NCI-H2029 treated with DMSO at 0.1 percent for 48 hours (cell line): ENCODE results near the gene DOCK9.
"Not testable (repeated sequence)": the region's sequence is repeated elsewhere in the genome, so short reads cannot be mapped to it uniquely, and the experiment has no call there.

Source experiments
- DNase-seq: peaks from one replicate; lab custom pipeline; 2025; lab: John Stamatoyannopoulos, UW

Gene DOCK9

DNA sequence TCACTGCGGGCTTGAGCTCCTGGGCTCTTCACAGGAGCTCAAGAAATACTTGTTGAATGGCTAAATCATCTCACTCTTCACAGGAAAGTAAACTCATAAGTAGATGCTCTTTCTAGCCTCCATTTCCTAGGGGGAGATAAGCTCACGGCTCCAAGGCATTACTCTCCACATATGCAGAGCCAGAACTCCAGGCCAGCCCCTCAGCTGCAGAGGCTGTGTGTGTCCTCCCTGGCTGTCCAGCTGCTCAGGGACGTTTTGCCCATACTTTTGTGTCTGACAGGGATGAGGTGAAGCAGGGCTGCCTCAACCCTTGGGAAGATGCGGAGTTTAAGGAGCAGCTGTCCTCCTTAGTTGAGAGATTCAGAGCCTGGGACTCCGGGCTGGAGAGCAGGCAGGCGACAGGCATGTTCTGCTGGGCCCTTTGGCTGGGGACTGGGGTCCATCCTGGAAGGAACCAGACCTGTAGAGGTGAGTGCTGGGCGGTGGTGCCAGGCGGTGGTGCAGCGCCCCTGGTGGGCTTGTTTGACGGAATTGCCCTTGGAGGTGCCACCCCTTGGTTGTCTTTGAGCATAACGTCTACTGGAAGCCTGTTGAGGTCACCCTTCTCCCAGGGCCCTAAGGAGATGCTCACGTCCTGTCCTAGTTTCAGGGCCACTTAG lies 204.9 kb downstream of the DOCK9 start:
- no peak for DNase-seq

DNA sequence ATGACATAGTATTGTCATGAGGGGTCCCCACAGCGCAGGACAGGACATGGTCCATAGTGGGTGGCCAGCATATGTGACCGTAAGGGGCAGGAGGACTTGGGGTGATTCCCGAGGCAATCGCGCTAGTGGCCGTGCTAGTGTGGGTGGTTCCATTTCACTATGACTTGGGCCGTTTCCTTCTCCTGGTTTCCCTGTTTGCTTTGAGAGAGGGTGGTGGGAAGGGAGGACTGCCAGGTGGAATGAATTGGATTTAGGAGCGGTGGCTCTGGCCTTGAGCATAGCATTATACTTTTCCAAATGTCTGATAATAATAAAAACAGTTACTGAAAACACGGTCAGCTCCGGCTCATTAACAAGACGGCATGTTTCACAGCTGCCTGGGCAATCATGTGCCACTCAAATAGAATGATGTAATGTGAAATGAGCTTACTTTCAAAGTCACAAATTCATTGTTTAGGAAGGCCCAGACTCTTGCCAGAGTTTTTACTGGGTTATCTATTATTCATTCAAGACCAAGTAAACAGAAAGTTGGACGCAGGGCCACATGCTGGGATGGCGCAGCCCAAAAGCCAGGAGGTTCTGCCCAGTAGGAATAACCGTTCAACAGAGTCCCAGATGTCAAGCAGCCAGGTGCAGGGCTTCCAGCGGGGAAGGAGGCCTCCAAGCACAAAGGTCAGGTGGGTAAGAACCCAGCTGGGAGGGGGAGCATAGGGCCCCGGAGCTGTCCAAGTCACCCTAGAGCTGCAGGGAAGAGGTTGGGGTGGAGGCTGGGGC lies 205.8 kb downstream of the DOCK9 start:
- DNase-seq: peak; percentile 7

DNA sequence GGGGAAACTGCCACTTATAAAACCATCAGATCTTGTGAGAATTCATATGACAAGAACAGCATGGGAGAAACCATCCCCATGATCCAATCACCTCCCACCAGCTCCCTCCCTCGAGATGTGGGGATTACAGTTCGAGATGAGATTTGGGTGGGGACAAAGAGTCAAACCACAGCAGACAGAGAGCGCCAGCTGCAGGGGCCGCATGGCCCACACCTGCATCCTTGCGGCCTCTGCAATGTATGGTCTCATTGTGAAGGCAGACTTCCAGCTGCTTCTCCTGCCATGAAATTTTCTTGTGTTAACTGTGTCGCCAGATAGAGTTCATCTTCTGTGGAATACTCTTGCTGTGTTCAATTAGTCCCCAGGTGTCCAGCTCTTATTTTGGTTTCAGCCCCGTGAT lies 208.1 kb downstream of the DOCK9 start:
- DNase-seq: no peak

DNA sequence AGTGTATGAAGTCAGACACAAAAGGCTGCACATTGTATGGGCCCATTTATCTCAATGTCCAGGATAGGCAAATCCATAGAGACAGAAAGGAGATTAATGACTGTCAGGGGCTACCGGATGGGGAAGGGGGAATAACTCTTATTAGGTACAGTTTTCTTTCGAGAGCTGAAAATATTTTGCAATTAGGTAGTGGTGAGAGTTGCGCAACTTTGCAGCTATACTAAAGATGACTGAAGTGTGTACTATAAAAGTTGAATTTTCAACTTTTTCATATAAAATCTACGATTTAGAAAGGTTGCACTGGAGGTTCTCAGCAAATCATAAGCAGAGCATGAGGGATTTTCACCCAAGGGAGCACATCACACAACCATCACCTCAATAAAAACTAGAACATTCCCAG lies 209.3 kb downstream of the DOCK9 start:
- DNase-seq: no peak

DNA sequence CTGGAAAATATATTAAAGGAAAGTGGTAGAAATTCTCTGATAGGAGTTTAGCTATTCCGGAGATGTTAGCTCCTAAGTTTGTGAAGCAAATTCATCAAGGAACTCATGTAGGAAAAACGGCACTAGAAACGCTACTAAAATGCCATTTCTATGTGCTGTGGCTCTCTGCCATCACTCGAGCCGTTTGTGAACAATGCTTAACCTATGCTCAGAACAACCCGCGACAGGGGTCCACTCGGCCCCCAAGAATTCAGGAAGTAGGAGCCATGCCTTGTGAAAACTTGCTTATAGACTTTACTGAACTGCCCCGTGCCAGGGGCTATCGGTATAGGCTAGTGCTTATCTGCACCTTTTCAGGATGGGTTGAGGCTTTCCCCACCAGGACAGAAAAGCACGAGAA lies 211.2 kb downstream of the DOCK9 start:
- no peak for DNase-seq

DNA sequence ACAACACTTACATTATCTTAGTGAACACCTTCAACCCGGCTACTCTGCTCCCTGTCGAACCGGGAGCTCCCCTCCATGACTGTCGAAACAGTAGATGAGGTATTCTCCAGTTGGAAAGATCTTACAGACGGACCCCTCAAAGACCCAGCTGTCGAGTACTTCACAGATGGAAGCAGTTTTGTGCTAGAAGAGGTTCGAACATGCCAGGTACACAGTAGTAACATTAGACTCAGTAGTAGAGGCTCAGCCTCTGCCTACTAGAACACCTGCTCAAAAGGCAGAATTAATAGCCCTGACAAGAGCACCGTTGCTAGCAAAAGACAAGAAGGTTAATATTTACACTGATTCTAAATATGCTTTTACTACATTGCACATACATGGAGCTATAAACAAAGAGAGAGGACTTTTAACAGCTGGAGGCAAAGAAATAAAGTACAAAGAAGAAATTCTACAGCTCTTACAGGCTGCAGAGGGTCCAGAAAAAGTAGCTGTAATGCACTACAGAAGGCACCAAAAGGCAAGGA lies 211.8 kb downstream of the DOCK9 start:
- DNase-seq: no peak

DNA sequence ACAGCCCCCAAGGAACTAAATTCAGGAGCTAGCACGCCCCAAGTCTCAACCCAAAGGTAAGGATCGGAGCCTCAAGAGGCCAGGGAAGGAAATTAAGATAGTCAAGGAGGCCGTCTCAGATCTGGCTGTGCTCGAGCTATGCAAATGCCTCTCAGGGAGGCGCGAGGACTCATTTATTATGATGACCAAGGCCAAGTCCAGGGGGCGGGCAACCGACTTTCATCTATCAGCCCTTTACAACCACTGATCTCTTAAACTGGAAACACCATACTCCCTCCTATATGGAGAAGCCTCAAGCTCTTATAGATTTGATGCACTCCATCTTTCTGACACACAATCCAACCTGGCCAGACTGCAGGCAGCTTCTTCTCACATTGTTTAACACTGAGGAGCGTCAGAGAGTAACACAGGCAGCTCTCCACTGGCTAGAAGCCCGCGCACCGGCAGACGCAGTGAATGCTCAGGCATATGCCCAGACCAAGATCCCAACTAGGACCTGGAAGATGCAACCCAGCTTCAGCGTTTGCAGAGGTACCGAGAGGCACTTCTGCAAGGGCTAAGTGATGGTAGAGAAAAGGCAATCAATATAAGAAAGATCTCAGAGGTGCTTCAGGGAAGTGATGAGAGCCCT lies 215.8 kb downstream of the DOCK9 start:
- DNase-seq: no peak

DNA sequence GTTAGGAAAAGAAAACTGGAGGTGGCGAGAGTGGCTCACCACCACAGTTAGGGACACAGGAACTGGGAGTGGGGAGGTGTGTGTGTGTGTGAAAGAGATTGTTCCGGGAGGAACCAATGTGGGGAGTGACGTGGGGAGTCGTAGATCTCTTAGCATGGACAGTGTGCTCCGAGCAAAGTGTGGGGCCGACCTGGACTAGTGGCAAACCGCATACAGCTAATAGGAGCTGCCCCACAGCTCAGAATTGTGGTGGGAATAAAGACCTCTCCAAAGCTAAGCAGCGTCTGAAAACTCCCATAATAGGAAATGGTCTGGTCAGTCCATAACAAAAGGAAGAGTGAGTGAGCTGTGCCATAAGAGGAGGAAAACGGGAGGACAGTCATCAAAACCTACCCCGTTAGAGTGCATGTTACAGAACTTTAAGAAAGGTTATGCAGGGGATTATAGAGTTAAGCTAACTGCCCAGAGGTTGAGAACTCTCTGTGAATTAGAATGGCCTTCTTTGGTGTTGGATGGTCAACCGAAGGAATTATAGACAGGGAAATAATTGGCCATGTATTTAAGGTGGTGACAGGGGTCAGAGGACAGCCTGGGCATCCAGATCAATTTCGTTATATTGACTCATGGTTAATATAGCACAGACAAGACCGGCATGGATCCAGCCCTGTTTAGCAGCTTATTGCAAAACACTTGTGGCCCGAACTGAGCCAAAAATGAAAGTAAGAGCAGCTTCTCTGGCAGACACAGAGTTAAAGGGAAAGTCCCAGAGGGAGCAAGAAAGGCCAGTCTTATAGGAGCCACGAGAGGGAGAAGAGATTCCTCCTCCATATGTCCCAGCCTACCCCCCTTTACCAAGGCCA lies 216.5 kb downstream of the DOCK9 start:
- no peak for DNase-seq

DNA sequence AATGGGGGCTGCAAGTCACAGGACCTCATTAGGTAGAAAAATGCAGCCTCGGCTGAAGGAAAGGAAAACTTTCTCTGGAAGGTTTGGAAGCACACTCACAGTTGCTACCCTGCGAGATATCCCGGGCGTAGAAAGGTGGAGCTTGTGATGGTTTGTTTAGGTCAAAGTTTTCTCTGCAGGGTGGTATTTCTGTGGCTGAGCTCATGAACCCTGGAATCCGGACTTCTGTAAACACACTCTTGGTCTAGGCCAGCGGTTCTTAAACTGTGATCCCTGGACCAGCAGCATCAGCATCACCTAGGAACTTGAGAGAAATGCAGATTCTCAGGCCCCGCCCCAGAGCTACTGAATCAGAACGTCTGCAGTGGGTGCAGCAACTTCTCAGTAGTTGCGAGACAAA lies 222.1 kb downstream of the DOCK9 start:
- DNase-seq: no peak

DNA sequence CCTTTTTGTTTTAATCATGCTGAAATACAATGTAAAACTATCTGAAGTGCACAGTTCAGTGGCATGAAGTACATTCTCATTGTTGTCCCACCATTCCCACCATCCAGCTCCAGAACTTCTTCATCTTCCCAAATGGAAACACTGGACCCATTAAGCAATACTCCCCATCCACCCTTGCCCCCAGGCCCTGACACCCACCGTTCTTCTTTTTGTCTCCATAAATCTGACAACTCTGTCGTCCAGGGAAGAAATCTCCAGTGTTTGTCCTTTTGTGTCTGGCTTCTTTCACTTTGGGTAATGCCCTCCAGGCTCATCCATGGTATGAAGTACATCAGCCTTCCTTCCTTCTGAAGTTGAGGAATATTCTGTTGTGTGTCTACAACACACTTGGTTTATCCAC lies 222.7 kb downstream of the DOCK9 start:
- no peak for DNase-seq

DNA sequence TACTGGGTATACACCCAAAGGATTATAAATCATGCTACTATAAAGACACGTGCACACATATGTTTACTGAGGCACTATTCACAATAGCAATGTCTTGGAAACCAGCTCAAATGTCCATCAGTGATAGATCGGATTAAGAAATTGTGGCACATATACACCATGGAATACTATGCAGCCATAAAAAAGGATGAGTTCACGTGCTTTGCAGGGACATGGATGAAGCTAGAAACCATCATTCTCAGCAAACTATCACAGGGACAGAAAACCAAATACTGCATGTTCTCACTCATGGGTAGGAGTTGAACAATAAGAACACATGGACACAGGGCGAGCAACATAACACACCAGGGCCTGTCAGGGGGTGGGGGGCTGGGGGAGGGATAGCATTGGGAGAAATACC lies 223.4 kb downstream of the DOCK9 start:
- DNase-seq: not testable (repeated sequence)

DNA sequence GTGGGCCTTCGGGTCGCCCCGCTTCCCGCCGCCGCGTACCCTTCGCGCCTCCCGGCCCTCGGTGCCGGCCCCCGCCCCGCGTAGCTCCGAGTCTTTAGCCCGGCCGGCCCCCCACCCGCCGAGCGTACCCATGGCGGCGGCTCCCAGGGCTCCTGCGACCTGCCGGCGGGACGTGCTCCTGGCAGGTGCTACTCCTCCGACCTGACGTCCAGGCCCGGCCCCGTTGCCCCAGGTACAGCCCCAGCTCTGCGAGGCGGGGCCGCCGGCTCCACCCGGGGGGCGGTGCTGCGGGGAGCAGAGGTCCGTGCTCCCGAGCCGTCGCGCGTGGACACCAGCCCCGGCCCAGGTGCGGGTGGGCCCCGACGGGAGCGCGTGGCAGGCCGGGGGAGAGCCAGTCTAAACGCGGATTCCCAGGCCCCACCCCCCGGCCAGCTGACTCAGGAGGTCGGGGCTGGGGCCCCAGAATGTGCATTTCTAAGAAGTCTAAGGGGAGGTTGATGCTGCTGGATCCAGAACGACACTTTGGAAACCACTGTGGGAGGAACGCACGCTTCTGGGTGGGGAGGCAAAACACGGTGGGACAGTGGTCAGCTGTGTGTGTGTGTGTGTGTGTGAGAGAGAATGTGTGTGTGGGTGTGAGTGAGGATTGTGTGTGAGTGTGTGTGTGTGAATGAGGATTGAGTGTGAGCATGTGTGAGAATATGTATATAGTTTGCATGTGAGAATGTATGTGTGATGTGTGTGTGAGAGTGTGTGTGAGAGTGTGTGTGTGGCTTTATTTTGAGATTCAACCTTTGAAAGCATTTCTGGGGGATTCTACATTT lies 225.2 kb downstream of the DOCK9 start, which contains the start of gene SLC15A1:
Gene SLC15A1 (minus strand): TSS at position 206 of the 824 bp plus-strand sequence. CDS start 74 bp downstream, at position 132.
- no peak for DNase-seq

DNA sequence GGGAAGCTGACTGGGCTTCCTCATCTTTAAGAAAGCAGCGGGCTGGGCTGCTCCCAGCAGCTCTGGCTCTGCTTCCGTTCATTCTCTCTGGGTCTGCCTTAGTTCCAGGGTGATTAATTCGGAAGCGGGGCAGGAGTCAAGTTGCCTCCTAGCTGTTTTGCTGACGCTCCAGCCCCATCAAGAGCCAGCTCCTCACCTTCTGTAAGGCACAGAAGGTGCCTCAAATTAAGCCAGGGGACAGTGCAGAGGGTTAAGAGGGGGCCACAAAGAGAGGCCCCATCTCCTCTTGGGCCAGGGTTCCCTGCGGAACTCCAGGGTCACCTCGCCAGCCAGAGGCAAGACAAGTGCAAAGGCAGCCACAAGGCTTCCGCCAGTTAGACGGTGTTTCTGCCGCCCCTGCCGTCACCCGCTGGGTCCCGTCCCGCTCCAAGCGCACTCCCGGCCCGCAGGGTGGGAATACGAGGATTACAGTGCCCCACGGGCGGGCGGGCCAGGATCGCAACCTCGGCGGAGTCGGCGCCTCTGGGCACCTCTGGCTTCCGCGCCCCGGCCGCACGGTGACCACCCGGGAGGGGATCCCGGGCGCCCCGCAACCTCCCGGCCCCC lies 225.9 kb downstream of the DOCK9 start:
- no peak for DNase-seq

DNA sequence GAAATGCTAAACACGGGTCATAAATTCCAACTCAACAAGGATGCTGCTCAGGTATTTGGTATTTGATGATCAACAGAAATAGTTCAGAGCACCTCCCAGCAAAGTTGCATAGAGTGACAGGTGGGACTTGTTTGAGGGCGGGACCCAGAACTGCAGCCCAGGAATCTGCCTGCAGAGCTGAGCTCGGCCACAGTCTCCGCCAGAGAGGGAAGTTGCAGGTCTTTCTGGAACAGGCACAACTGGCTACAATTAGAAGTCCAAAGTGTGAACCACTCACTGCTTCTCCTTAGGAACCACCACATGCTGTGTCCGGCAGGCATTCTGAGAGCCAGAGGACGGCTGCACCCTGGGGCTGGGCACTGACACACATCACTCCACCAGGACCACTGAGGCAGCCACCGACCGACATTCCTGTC lies 226.5 kb downstream of the DOCK9 start:
- DNase-seq: no peak

DNA sequence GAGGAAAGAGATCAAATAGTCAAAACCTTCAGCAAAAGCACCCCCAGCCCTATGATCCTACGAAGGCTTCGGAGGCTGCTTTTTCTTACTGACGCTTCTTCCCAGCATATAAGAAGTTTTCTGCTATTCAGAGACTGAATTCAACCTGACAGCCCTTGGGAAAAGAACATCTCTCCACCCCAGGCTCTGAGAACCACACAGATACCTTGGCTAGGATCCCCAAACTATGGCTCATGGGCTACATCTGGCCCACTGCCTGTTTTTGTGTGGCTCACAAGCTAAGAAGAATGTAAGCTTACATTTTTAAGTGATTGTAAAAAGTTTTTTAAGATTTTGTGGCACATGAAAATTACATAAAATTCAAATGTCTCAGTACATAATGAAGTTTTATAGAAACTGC lies 228.4 kb downstream of the DOCK9 start:
- DNase-seq: no peak

DNA sequence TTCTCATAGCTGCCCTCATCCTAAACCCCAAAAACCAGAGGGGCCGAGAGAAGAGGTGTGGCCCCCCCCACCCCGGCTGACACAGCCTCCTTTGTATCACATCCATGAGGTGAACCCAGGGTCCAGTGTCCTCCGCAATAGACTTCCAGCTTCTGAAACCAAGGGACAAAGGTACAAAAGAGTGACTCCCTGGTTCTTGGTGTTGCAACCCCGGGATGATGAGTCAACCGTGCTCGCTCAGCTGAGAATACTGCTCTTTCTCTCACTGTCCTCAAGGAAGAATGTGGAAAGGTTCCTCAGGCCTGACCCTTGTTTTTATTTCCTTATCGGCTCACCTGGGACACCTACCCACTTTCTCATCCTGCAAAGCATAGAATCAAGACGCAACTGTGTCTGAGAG lies 230.9 kb downstream of the DOCK9 start:
- DNase-seq: no peak
